Measurements from ENCODE around the gene IGLON5. TPM values are rescaled to one million over a fixed set of nuclear protein-coding genes. Genes with fewer than 3 reads are reported as not detected.

IGLON5 gene
- total and polyA plus RNA-seq, 2 donors from 2014 or later, result 0.15 TPM; not detected in 1

DNA sequence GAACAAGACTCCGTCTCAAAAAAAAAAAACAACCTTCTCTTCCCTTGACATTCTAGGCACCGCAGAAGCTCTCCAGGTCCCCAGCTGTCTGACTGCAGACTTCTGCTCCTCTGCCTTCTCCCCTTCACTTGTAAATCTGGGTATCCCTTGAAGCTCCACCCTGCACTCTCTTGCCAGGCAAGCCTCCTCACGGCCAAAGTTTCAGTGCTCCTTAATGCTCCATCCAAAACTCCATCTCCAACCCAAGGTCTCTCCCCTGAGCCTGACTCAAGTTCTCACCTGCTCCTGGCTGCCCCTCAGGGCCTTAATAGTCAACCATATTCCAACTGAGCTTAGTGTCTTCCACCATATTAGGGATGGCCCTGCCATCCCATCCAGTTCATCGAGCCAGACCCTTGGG, 58.8 kb downstream of the IGLON5 start:
- no peaks in the 10 kb centered on the region for H3K27me3 ChIP-seq (ENCODE audit: control insufficient read depth, insufficient read depth, low read length)
- no peaks in the 10 kb centered on the region for H3K9me3 ChIP-seq (ENCODE audit: control insufficient read depth in 2 of 3, insufficient read depth in 1 of 3, low read length in 3 of 3)
- H3K27ac ChIP-seq (ENCODE audit: low read depth in 2 of 2, low read length in 2 of 2), result no peak overlapping the region
- DNase-seq (peak in 1 of 5 donors; percentile 7), FAIRE-seq (no peak)
- no peak overlapping the region for H3K4me3 ChIP-seq (ENCODE audit: low read length in 3 of 3)
- intact Hi-C loops (cut with DNase I), result no loop called here
- no peaks in the 10 kb centered on the region for H3K36me3 ChIP-seq (ENCODE audit: control insufficient read depth in 2 of 3, insufficient read depth in 3 of 3, low read length in 3 of 3)
- TF ChIP-seq, protein P1, sequence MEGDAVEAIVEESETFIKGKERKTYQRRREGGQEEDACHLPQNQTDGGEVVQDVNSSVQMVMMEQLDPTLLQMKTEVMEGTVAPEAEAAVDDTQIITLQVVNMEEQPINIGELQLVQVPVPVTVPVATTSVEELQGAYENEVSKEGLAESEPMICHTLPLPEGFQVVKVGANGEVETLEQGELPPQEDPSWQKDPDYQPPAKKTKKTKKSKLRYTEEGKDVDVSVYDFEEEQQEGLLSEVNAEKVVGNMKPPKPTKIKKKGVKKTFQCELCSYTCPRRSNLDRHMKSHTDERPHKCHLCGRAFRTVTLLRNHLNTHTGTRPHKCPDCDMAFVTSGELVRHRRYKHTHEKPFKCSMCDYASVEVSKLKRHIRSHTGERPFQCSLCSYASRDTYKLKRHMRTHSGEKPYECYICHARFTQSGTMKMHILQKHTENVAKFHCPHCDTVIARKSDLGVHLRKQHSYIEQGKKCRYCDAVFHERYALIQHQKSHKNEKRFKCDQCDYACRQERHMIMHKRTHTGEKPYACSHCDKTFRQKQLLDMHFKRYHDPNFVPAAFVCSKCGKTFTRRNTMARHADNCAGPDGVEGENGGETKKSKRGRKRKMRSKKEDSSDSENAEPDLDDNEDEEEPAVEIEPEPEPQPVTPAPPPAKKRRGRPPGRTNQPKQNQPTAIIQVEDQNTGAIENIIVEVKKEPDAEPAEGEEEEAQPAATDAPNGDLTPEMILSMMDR (IDR thresholded peaks at IDR 0.05; ENCODE audit: borderline replicate concordance, extremely low read depth, insufficient read depth), result no peak
- peaks cover 0 to 6% (median 0%) of the 10 kb centered on the region in 3 donors for H3K4me1 ChIP-seq (ENCODE audit: control insufficient read depth in 2 of 3, insufficient read depth in 2 of 3, low read depth in 1 of 3, low read length in 3 of 3)
- H3K9ac ChIP-seq (ENCODE audit: low read length in 3 of 3), result no peak overlapping the region

GRCh38 chr19:51371186-51371690, 59.8 kb downstream of the IGLON5 start:
- TF ChIP-seq, protein P1 (IDR thresholded peaks at IDR 0.05; ENCODE audit: borderline replicate concordance, extremely low read depth, insufficient read depth), result no peak
- Histone ChIP-seq H3K9me3 (ENCODE audit: control insufficient read depth in 2 of 3, insufficient read depth in 1 of 3, low read length in 3 of 3) (no peaks in the 10 kb centered on the region), H3K27ac (ENCODE audit: low read depth in 2 of 2, low read length in 2 of 2) (no peak overlapping the region), H3K4me3 (ENCODE audit: low read length in 3 of 3) (no peak overlapping the region), H3K36me3 (ENCODE audit: control insufficient read depth in 2 of 3, insufficient read depth in 3 of 3, low read length in 3 of 3) (no peaks in the 10 kb centered on the region), H3K9ac (ENCODE audit: low read length in 3 of 3) (no peak overlapping the region), H3K27me3 (ENCODE audit: control insufficient read depth, insufficient read depth, low read length) (no peaks in the 10 kb centered on the region), H3K4me1 (ENCODE audit: control insufficient read depth in 2 of 3, insufficient read depth in 2 of 3, low read depth in 1 of 3, low read length in 3 of 3) (peaks cover 0 to 2% (median 0%) of the 10 kb centered on the region in 3 donors)
- DNase-seq (peak in 1 of 5 donors; percentile 45), FAIRE-seq (no peak)
- intact Hi-C loops (cut with DNase I), result no loop called here

DNA sequence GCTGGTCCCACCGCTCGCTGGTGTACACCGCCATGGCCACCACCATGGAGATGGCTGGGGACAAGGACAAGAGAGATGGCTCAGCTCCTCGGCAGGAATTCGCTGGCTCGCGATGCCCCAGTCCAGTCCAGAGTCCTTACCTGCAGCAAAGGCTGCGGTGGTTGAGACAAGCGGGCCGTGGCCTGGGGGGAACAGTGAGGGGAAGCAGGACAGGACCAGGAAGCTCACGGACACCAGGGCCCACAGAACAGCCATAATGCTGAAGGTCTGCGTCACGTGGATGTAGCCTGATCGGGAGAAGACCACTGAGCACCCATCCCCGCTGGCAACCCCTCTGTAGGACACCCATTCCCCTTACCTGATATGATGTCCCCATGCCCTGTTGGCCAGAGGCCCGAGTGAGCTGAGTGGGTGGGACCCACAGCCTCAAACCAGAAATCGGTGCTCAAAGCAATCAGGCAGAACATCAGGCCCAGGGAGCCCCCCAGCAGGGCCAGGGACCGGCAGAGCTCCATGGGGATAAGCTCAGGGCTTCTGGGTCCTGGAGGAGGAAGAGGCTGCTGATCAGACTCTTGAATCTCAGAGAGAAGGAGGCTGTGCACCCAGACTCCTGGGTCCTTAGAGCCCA, 60.7 kb downstream of the IGLON5 start:
- Histone ChIP-seq H3K27me3 (ENCODE audit: control insufficient read depth, insufficient read depth, low read length) (no peaks in the 10 kb centered on the region), H3K27ac (ENCODE audit: low read depth in 2 of 2, low read length in 2 of 2) (no peak overlapping the region), H3K36me3 (ENCODE audit: control insufficient read depth in 2 of 3, insufficient read depth in 3 of 3, low read length in 3 of 3) (no peaks in the 10 kb centered on the region), H3K4me1 (ENCODE audit: control insufficient read depth in 2 of 3, insufficient read depth in 2 of 3, low read depth in 1 of 3, low read length in 3 of 3) (no peaks in the 10 kb centered on the region), H3K9ac (ENCODE audit: low read length in 3 of 3) (no peak overlapping the region), H3K4me3 (ENCODE audit: low read length in 3 of 3) (no peak overlapping the region), H3K9me3 (ENCODE audit: control insufficient read depth in 2 of 3, insufficient read depth in 1 of 3, low read length in 3 of 3) (no peaks in the 10 kb centered on the region)
- no peak for FAIRE-seq
- intact Hi-C loops (cut with DNase I), result no loop called here
- DNase-seq, result peak in 1 of 5 donors; percentile 61
- TF ChIP-seq, protein P1 (IDR thresholded peaks at IDR 0.05; ENCODE audit: borderline replicate concordance, extremely low read depth, insufficient read depth), result no peak

Measured in kidney (tissue), 14 donors.